GM19452 (cell line): ENCODE results near the gene FBN2.
"Not testable (repeated sequence)": the region's sequence is repeated elsewhere in the genome, so short reads cannot be mapped to it uniquely, and the experiment has no call there.

ENCODE experiments used
- ATAC-seq: cut with Tn5 transposase; IDR thresholded peaks from one replicate; pipeline ENCODE4 v1.9.1; 2021; ENCODE audit not compliant: unreplicated experiment

Gene FBN2

GRCh38 chr5:128432913-128433440 lies 105.1 kb downstream of the FBN2 start:
- ATAC-seq, result no peak

GRCh38 chr5:128427921-128428320 lies 110.1 kb downstream of the FBN2 start:
- no peak for ATAC-seq

GRCh38 chr5:128426090-128426534 lies 111.9 kb downstream of the FBN2 start:
- ATAC-seq, result peak; percentile 80

- no peak for ATAC-seq
These were observed 113.4 kb downstream of the FBN2 start for GRCh38 chr5:128424646-128425045.

- no peak for ATAC-seq
These were observed 115.4 kb downstream of the FBN2 start for GRCh38 chr5:128422612-128423011.

GRCh38 chr5:128414469-128414868 lies 123.6 kb downstream of the FBN2 start:
- ATAC-seq, result no peak

- ATAC-seq, result no peak
These were observed 124.7 kb downstream of the FBN2 start for GRCh38 chr5:128413356-128413755.

GRCh38 chr5:128412145-128412930 lies 125.7 kb downstream of the FBN2 start:
- ATAC-seq, result no peak

- ATAC-seq, result no peak
These were observed 128.8 kb downstream of the FBN2 start for GRCh38 chr5:128409166-128409800.

GRCh38 chr5:128408622-128409021 lies 129.4 kb downstream of the FBN2 start:
- no peak for ATAC-seq

- ATAC-seq, result no peak
These were observed 130.1 kb downstream of the FBN2 start for GRCh38 chr5:128407944-128408343.

- no peak for ATAC-seq
These were observed 131.2 kb downstream of the FBN2 start for GRCh38 chr5:128406803-128407202.

GRCh38 chr5:128405159-128405558 lies 132.9 kb downstream of the FBN2 start:
- ATAC-seq, result no peak

GRCh38 chr5:128403333-128403732 lies 134.7 kb downstream of the FBN2 start:
- no peak for ATAC-seq

GRCh38 chr5:128402506-128402905 lies 135.5 kb downstream of the FBN2 start:
- ATAC-seq, result no peak

- ATAC-seq, result not testable (repeated sequence)
These were observed 137.3 kb downstream of the FBN2 start for GRCh38 chr5:128400766-128401165.

GRCh38 chr5:128399111-128399510 lies 138.9 kb downstream of the FBN2 start:
- ATAC-seq, result no peak

GRCh38 chr5:128397876-128398275 lies 140.2 kb downstream of the FBN2 start:
- no peak for ATAC-seq

- no peak for ATAC-seq
These were observed 143.0 kb downstream of the FBN2 start for GRCh38 chr5:128395073-128395472.

- no peak for ATAC-seq
These were observed 154.0 kb downstream of the FBN2 start for GRCh38 chr5:128384068-128384467.

GRCh38 chr5:128380337-128380736 lies 157.7 kb downstream of the FBN2 start:
- ATAC-seq, result no peak

- no peak for ATAC-seq
These were observed 159.4 kb downstream of the FBN2 start for GRCh38 chr5:128378632-128379031.
